GM12878 (cell line): ENCODE data around the gene KATNIP. TPM values are rescaled to one million over a fixed set of nuclear protein-coding genes. Genes with fewer than 3 reads are reported as not detected.

Source experiments
- ATAC-seq: fragments of 200-7000 bp; cut with Tn5 transposase; 3 replicates; pipeline ENCODE4 v1.9.1; 2020; ENCODE audit warnings: mild to moderate bottlenecking, moderate library complexity
- BruUV-seq: library from RNA; stranded (reverse); fragments of 400-500 nt; replicated peaks from 2 replicates; lab custom pipeline; 2021; lab: Mats Ljungman, UMichigan
- CTCF ChIA-PET: fragments of 300-600 bp; sonication (Branson Sonifier 250); formaldehyde crosslinking; extraction: SDS; loops from one replicate; lab custom pipeline; 2021; ENCODE audit warnings: inconsistent platforms; lab: Yijun Ruan, JAX
- POLR2A ChIA-PET: fragments of 350-600 bp; formaldehyde crosslinking; extraction: SDS; loops from one replicate; lab custom pipeline; 2021; ENCODE audit warnings: inconsistent platforms; lab: Charles Lee
- RAD21 ChIA-PET: fragments of 300-600 bp; sonication (Branson Sonifier 250); formaldehyde crosslinking; loops from one replicate; lab custom pipeline; 2023; ENCODE audit warnings: antibody characterized with exemption; ENCODE audit not compliant: unreplicated experiment; lab: Charles Lee
- SMC1A ChIA-PET: fragments of 300-600 bp; sonication (Branson Sonifier 250); formaldehyde crosslinking; loops from one replicate; lab custom pipeline; 2023; ENCODE audit not compliant: unreplicated experiment, uncharacterized antibody; lab: Charles Lee
- DNase-seq: peaks from one replicate; pipeline ENCODE4 v3.0.0-alpha.2; 2011; ENCODE audit warnings: low read depth, low spot score
- FAIRE-seq: peaks from 3 replicates; lab custom pipeline; 2011; peaks lifted over from hg19 to GRCh38; lab: Jason Lieb, UNC
- H2AFZ ChIP-seq: 2 replicates; pipeline ENCODE4 v1.6.0; 2011; ENCODE audit warnings: low read depth, low read length, control low read depth; ENCODE audit not compliant: control insufficient read depth
- H3K27ac ChIP-seq: 2 replicates; pipeline ENCODE4 v1.5.1; 2011; ENCODE audit warnings: control low read depth; ENCODE audit not compliant: control insufficient read depth, insufficient read depth
- H3K27me3 ChIP-seq, 2 experiments: replicated peaks in 1 of 2; 2 replicates each; pipeline versions ENCODE4 v1.6.0 to v1.6.1; 2011; ENCODE audit warnings: low read length in 1 of 2; ENCODE audit not compliant: control insufficient read depth in 2 of 2, insufficient read depth in 2 of 2
- H3K36me3 ChIP-seq, 2 experiments: 2 replicates each; pipeline ENCODE4 v1.5.1; 2011; ENCODE audit warnings: low read length in 1 of 2; ENCODE audit not compliant: control insufficient read depth in 2 of 2, insufficient read depth in 2 of 2
- H3K4me1 ChIP-seq: 2 replicates; pipeline ENCODE4 v1.6.1; 2011; ENCODE audit warnings: mild to moderate bottlenecking, low read length, moderate library complexity, mixed read lengths; ENCODE audit not compliant: control insufficient read depth, insufficient read depth
- H3K4me2 ChIP-seq: 2 replicates; pipeline ENCODE4 v1.6.0; 2011; ENCODE audit warnings: control low read depth; ENCODE audit not compliant: control insufficient read depth, insufficient read depth
- H3K4me3 ChIP-seq: fragments of 200-600 bp; sonication (generic); 2 replicates; pipeline ENCODE4 v1.5.1; 2016
- H3K79me2 ChIP-seq: 2 replicates; pipeline ENCODE4 v1.6.0; 2011; ENCODE audit warnings: low read length; ENCODE audit not compliant: control insufficient read depth, insufficient read depth
- H3K9ac ChIP-seq: 2 replicates; pipeline ENCODE4 v1.8.0; 2011; ENCODE audit warnings: low read length, control low read depth, mixed read lengths; ENCODE audit not compliant: control insufficient read depth, insufficient read depth
- H3K9me3 ChIP-seq: replicated peaks from 3 replicates; pipeline ENCODE4 v1.5.1; 2011; ENCODE audit warnings: mild to moderate bottlenecking, low read length; ENCODE audit not compliant: control insufficient read depth, insufficient read depth
- H4K20me1 ChIP-seq: 2 replicates; pipeline ENCODE4 v1.6.0; 2011; ENCODE audit not compliant: control insufficient read depth, insufficient read depth
- BRCA1 ChIP-seq: IDR thresholded peaks from 2 replicates; pipeline ENCODE4 v1.6.1; 2011; ENCODE audit warnings: low read depth, low read length, improper control_type of control experiment
- EP300 ChIP-seq, 2 experiments: fragments of 150-350 bp in 1 of 2; IDR thresholded peaks; 2 replicates each; pipeline ENCODE4 v1.6.1; 2011 to 2012; ENCODE audit warnings: low read depth in 2 of 2, low read length in 2 of 2, borderline replicate concordance in 1 of 2, improper control_type of control experiment in 1 of 2, inconsistent platforms in 1 of 2; ENCODE audit not compliant: control insufficient read depth in 1 of 2
- FOXK2 ChIP-seq: fragments of 450-650 bp; IDR thresholded peaks from 2 replicates; pipeline ENCODE4 v1.6.1; 2017; ENCODE audit warnings: mild to moderate bottlenecking, moderate library complexity
- JUND ChIP-seq: IDR thresholded peaks from 2 replicates; pipeline ENCODE4 v1.6.1; 2012; ENCODE audit warnings: low read depth, mild to moderate bottlenecking, low read length, improper control_type of control experiment, moderate library complexity
- MLLT1 ChIP-seq: fragments of 450-650 bp; IDR thresholded peaks from 2 replicates; pipeline ENCODE4 v1.6.1; 2016; ENCODE audit warnings: mild to moderate bottlenecking
- RFX5 ChIP-seq: IDR thresholded peaks from 2 replicates; pipeline ENCODE4 v1.6.1; 2011; ENCODE audit warnings: low read depth, low read length, improper control_type of control experiment
- SUPT20H ChIP-seq: IDR thresholded peaks from 2 replicates; pipeline ENCODE4 v1.6.1; 2011; ENCODE audit warnings: low read depth, mild to moderate bottlenecking, low read length, moderate library complexity, borderline replicate concordance; ENCODE audit not compliant: control insufficient read depth
- ZBED1 ChIP-seq: IDR thresholded peaks from 2 replicates; pipeline ENCODE4 v1.6.1; 2016; ENCODE audit warnings: borderline replicate concordance
- WGBS: methylation state at CpG from one replicate; pipeline ENCODE4 v1.1.6; 2016; ENCODE audit warnings: low lambda C conversion rate; ENCODE audit not compliant: insufficient replicate concordance, insufficient coverage; ENCODE audit errors: missing lambda C conversion rate; 5-methylcytosine and 5-hydroxymethylcytosine counted together
- in situ Hi-C: fragments of 300-500 bp; cut with MboI; formaldehyde crosslinking; loops from 9 replicates; pipeline ENCODE4 v1.14.3; 2018; ENCODE audit warnings: mixed read lengths
- intact Hi-C: fragments of 100-400 bp; cut with micrococcal nuclease; formaldehyde crosslinking; loops from one replicate; pipeline ENCODE4 v1.14.2; 2022; ENCODE audit not compliant: unreplicated experiment
- polyA plus RNA-seq, 11 experiments: library from polyadenylated mRNA; depleted of rRNA in 4 of 11; unstranded in 6 of 11; stranded (reverse) in 5 of 11; fragments of >200 nt; fragmentation: Nextera tagmentation in 4 of 11; fragmentation: Illumina TruSeq in 1 of 11; extraction: Ambion mirVana in 4 of 11; extraction: Trizol in 1 of 11; gene quantifications; 1 replicate in 1 of 11; 2 replicates in 10 of 11; pipeline versions ENCODE4 v1.2.1 to v1.2.3, GENCODE V29; 2011 to 2016; ENCODE audit warnings: inconsistent platforms in 2 of 11, missing spikeins in 2 of 11, low read depth in 1 of 11
- total RNA-seq, 4 experiments: library from RNA; depleted of rRNA in 3 of 4; stranded (reverse); fragments of >200 nt in 3 of 4; fragmentation: Illumina TruSeq in 1 of 4; extraction: Trizol in 1 of 4; gene quantifications; 2 replicates each; pipeline versions ENCODE4 v1.2.1 to v1.2.3, GENCODE V29; 2013 to 2021

Gene KATNIP
- total and polyA plus RNA-seq, 10 of the 15 experiments (the other 5 are each of a cell fraction or from before 2014, with no cell fraction given): 1.6 to 13.8 (median 9.1) TPM

GRCh38 chr16:27597361-27597760, 47.4 kb downstream of the KATNIP start:
- POLR2A ChIA-PET: interaction anchor here (0.6 kb wide), 1 partner anchor 366 kb away, joined by 4 read pairs; no protein-coding TSS in a partner anchor
- no peak overlapping the region for H3K9ac ChIP-seq
- intact Hi-C loops: no loop called here
- RAD21 ChIA-PET: no interaction called here
- BruUV-seq: no TSS peak
- ATAC-seq (no peak), DNase-seq (no peak)
- SMC1A ChIA-PET: interaction anchor here (0.7 kb wide), 1 partner anchor 37 kb away, joined by 3 read pairs; no protein-coding TSS in a partner anchor
- no peaks in the 10 kb centered on the region for H3K36me3 ChIP-seq
- H4K20me1 ChIP-seq: no peaks in the 10 kb centered on the region
- H3K27me3 ChIP-seq: no peaks in the 10 kb centered on the region
- CTCF ChIA-PET: no interaction called here
- TF ChIP-seq JUND: no peak
- TF ChIP-seq, all 136 proteins: peak for 0
- 95% methylated on average over 3 of the region's 3 CpGs for WGBS
- Histone ChIP-seq H3K4me1 (no peaks in the 10 kb centered on the region), H3K4me2 (no peak overlapping the region), H3K9me3 (no peaks in the 10 kb centered on the region), H3K4me3 (no peak overlapping the region), H2AFZ (no peak overlapping the region), H3K27ac (no peak overlapping the region), H3K79me2 (no peaks in the 10 kb centered on the region)
- in situ Hi-C loops: no loop called here
- FAIRE-seq: no peak

- intact Hi-C loops: no loop called here
- ATAC-seq: no peak
- no peaks in the 10 kb centered on the region for H4K20me1 ChIP-seq
- no peak overlapping the region for H3K9ac ChIP-seq
- ChIA-PET CTCF (no interaction called here), SMC1A (no interaction called here), RAD21 (interaction anchor here (0.8 kb wide), 1 partner anchor 100 kb away, joined by 3 read pairs; no protein-coding TSS in a partner anchor), POLR2A (no interaction called here)
- in situ Hi-C loops: no loop called here
- no TSS peak for BruUV-seq
- no peaks in the 10 kb centered on the region for H3K4me1 ChIP-seq
- DNase-seq: no peak
- no peaks in the 10 kb centered on the region for H3K9me3 ChIP-seq
- no peaks in the 10 kb centered on the region for H3K36me3 ChIP-seq
- H2AFZ ChIP-seq: no peak overlapping the region
- no peak for FAIRE-seq
- no peak overlapping the region for H3K4me3 ChIP-seq
- no peak overlapping the region for H3K4me2 ChIP-seq
- no peak for TF ChIP-seq ZBED1
- no peak for TF ChIP-seq FOXK2
- no peak for TF ChIP-seq SUPT20H
- TF ChIP-seq MLLT1: no peak
- TF ChIP-seq EP300 (IDR thresholded peaks at IDR 0.05; ENCODE audit: borderline replicate concordance in 1 of 2, control insufficient read depth in 1 of 2, low read depth in 2 of 2, low read length in 2 of 2): no peak
- TF ChIP-seq BRCA1: no peak
- TF ChIP-seq RFX5: no peak
- no peaks in the 10 kb centered on the region for H3K79me2 ChIP-seq
- WGBS: 57% methylated on average over 5 of the region's 6 CpGs
- H3K27me3 ChIP-seq: no peaks in the 10 kb centered on the region
- no peak overlapping the region for H3K27ac ChIP-seq
Measured at GRCh38 chr16:27598220-27598619, 48.3 kb downstream of the KATNIP start.
